Endothelial cell of umbilical vein (primary cell): ENCODE measurements around the gene FBXL3. TPM values are rescaled to one million over a fixed set of nuclear protein-coding genes. Genes with fewer than 3 reads are reported as not detected.

Experiments
- BruUV-seq: library from RNA; stranded (reverse); fragments of 400-500 nt; replicated peaks from 2 replicates; lab custom pipeline; 2021; lab: Mats Ljungman, UMichigan
- CTCF ChIA-PET: fragments of 300-600, 350-600 bp; sonication (Branson Sonifier 250); formaldehyde crosslinking; loops from one replicate; lab custom pipeline; 2021; ENCODE audit warnings: antibody characterized with exemption, inconsistent platforms; lab: Charles Lee
- POLR2A ChIA-PET: fragments of 300-600, 350-600 bp; sonication (Branson Sonifier 250); formaldehyde crosslinking; loops from one replicate; lab custom pipeline; 2021; ENCODE audit warnings: antibody characterized with exemption, inconsistent platforms; lab: Charles Lee
- DNase-seq: peaks from one replicate; pipeline ENCODE4 v3.0.0-alpha.2; 2011; ENCODE audit warnings: low read depth, low spot score
- FAIRE-seq: peaks from 2 replicates; lab custom pipeline; 2011; peaks lifted over from hg19 to GRCh38; lab: Jason Lieb, UNC
- H2AFZ ChIP-seq: 2 replicates; pipeline ENCODE4 v1.6.0; 2012; ENCODE audit warnings: low read depth, low read length, control low read depth, inconsistent platforms
- H3K27ac ChIP-seq: 2 replicates; pipeline ENCODE4 v1.5.1; 2011; ENCODE audit warnings: low read depth, mild to moderate bottlenecking, control low read depth, low read length, moderate library complexity; ENCODE audit not compliant: insufficient read depth
- H3K27me3 ChIP-seq, 2 experiments: 2 replicates each; pipeline versions ENCODE4 v1.6.0 to v1.6.1; 2011; ENCODE audit warnings: low read length in 2 of 2, mixed read lengths in 1 of 2; ENCODE audit not compliant: control insufficient read depth in 2 of 2, insufficient read depth in 2 of 2
- H3K36me3 ChIP-seq, 2 experiments: 2 replicates in 1 of 2; 3 replicates in 1 of 2; pipeline ENCODE4 v1.5.1; 2011; ENCODE audit warnings: low read length in 2 of 2, mild to moderate bottlenecking in 1 of 2, moderate library complexity in 1 of 2; ENCODE audit not compliant: control insufficient read depth in 2 of 2, insufficient read depth in 2 of 2; ENCODE audit errors: extremely low read depth in 1 of 2
- H3K4me1 ChIP-seq: 3 replicates; pipeline ENCODE4 v1.5.1; 2011; ENCODE audit warnings: mild to moderate bottlenecking, low read length; ENCODE audit not compliant: control insufficient read depth, insufficient read depth; ENCODE audit errors: extremely low read depth
- H3K4me2 ChIP-seq: 2 replicates; pipeline ENCODE4 v1.6.1; 2011; ENCODE audit warnings: low read length, control low read depth, mixed read lengths; ENCODE audit not compliant: insufficient read depth
- H3K4me3 ChIP-seq, 3 experiments: fragments of 200-600 bp in 1 of 3; sonication (generic), shearing (Covaris generic) in 1 of 3; replicated peaks in 1 of 3; 2 replicates each; pipeline ENCODE4 v1.5.1; 2011 to 2016; ENCODE audit warnings: control low read depth in 3 of 3, low read length in 3 of 3, mild to moderate bottlenecking in 2 of 3, inconsistent platforms in 1 of 3, low read depth in 1 of 3, moderate library complexity in 1 of 3; ENCODE audit not compliant: insufficient read depth in 1 of 3
- H3K79me2 ChIP-seq: 2 replicates; pipeline ENCODE4 v1.6.0; 2012; ENCODE audit warnings: low read length, inconsistent platforms; ENCODE audit not compliant: control insufficient read depth, insufficient read depth
- H3K9ac ChIP-seq: replicated peaks from 2 replicates; pipeline ENCODE3; 2011; ENCODE audit warnings: low read length, control low read depth; ENCODE audit not compliant: insufficient read depth; ENCODE audit errors: extremely low read depth
- H3K9me1 ChIP-seq: replicated peaks from 3 replicates; pipeline ENCODE4 v1.6.0; 2011; ENCODE audit warnings: mild to moderate bottlenecking, low read length; ENCODE audit not compliant: control insufficient read depth, insufficient read depth; ENCODE audit errors: extremely low read depth
- H3K9me3 ChIP-seq: replicated peaks from 2 replicates; pipeline ENCODE4 v1.5.1; 2012; ENCODE audit warnings: low read length, inconsistent platforms; ENCODE audit not compliant: control insufficient read depth, insufficient read depth
- H4K20me1 ChIP-seq: replicated peaks from 2 replicates; pipeline ENCODE3; 2011; ENCODE audit warnings: mild to moderate bottlenecking, low read length; ENCODE audit not compliant: control insufficient read depth, insufficient read depth; ENCODE audit errors: extremely low read depth
- EZH2 ChIP-seq: IDR thresholded peaks from 2 replicates; pipeline ENCODE4 v1.6.1; 2012; ENCODE audit warnings: borderline replicate concordance, low read depth, mild to moderate bottlenecking, moderate library complexity, low read length, inconsistent platforms; ENCODE audit not compliant: severe bottlenecking
- FOS ChIP-seq: IDR thresholded peaks from 2 replicates; pipeline ENCODE4 v1.6.1; 2011; ENCODE audit warnings: mild to moderate bottlenecking, low read length, moderate library complexity, borderline replicate concordance; ENCODE audit not compliant: insufficient read depth
- GATA2 ChIP-seq: IDR thresholded peaks from 2 replicates; pipeline ENCODE4 v1.7.0; 2011; ENCODE audit warnings: low read depth, mild to moderate bottlenecking, moderate library complexity, mixed read lengths, low read length; ENCODE audit not compliant: insufficient read length, insufficient read depth
- JUN ChIP-seq: IDR thresholded peaks from 2 replicates; pipeline ENCODE4 v1.6.1; 2011; ENCODE audit warnings: borderline replicate concordance, low read depth; ENCODE audit not compliant: insufficient read length, insufficient read depth
- MYC ChIP-seq: IDR thresholded peaks from one replicate; pipeline ENCODE4 v1.6.1; 2011; ENCODE audit warnings: mild to moderate bottlenecking, low read depth, low read length
- POLR2A ChIP-seq: IDR thresholded peaks from 2 replicates; pipeline ENCODE4 v1.6.1; 2012; ENCODE audit warnings: low read depth, mild to moderate bottlenecking, control low read depth, low read length
- POLR2AphosphoS5 ChIP-seq: IDR thresholded peaks from 2 replicates; pipeline ENCODE4 v1.6.1; 2012; ENCODE audit warnings: low read depth, mild to moderate bottlenecking, control low read depth, low read length, moderate library complexity; ENCODE audit not compliant: insufficient read depth
- dilution Hi-C: fragments of 300-500 bp; cut with MboI; formaldehyde crosslinking; loops from one replicate; pipeline ENCODE4 v1.15.0; 2019; ENCODE audit warnings: low sequenced_read_pairs; ENCODE audit not compliant: extremely low pct_ligation_motif_present
- intact Hi-C: fragments of 100-400 bp; cut with micrococcal nuclease; formaldehyde crosslinking; loops from one replicate; pipeline ENCODE4 v1.10.0; 2022
- polyA plus RNA-seq, 4 experiments: library from polyadenylated mRNA; depleted of rRNA in 3 of 4; stranded (reverse) in 3 of 4; unstranded in 1 of 4; fragments of >200 nt; gene quantifications; 2 replicates each; pipeline versions ENCODE4 v1.2.1 to v1.2.3, GENCODE V29; 2011 to 2012; ENCODE audit warnings: missing spikeins in 1 of 4
- total RNA-seq: library from RNA; stranded (reverse); gene quantifications from 2 replicates; pipeline ENCODE4 v1.2.3, GENCODE V29; 2021
- TF ChIP-seq, protein P1 (sequence below), 2 donors: IDR thresholded peaks; 1 replicate in 1 of 2; 2 replicates in 1 of 2; pipeline ENCODE4 v1.5.1; 2011; ENCODE audit warnings: low read length in 2 of 2, mild to moderate bottlenecking in 2 of 2, moderate library complexity in 2 of 2, control low read depth in 1 of 2, inconsistent platforms in 1 of 2, low read depth in 1 of 2; ENCODE audit not compliant: insufficient read depth in 1 of 2; ENCODE audit errors: extremely low read depth in 1 of 2
- TF ChIP-seq, protein P2 (sequence below): IDR thresholded peaks from 2 replicates; pipeline ENCODE4 v1.6.1; 2011; ENCODE audit not compliant: insufficient read depth, insufficient read length

FBXL3 gene
- total and polyA plus RNA-seq, 2 donors (not counting 3 experiments of a cell fraction or from before 2014, with no cell fraction given), result 13.0 to 37.8 TPM

GRCh38 chr13:77061362-77061761 lies 34.4 kb upstream of the FBXL3 start:
- FAIRE-seq, result no peak
- no TSS peak for BruUV-seq
- H3K27me3 ChIP-seq, result no peaks in the 10 kb centered on the region
- H3K27ac ChIP-seq, result no peak overlapping the region
- H3K36me3 ChIP-seq, result peaks cover 5 to 11% of the 10 kb centered on the region in 2 experiments
- H3K9me3 ChIP-seq, result no peaks in the 10 kb centered on the region
- intact Hi-C loops, result no loop called here
- no peaks in the 10 kb centered on the region for H4K20me1 ChIP-seq
- H3K79me2 ChIP-seq, result no peaks in the 10 kb centered on the region
- no peak overlapping the region for H2AFZ ChIP-seq
- H3K4me1 ChIP-seq, result peaks cover 6% of the 10 kb centered on the region
- DNase-seq, result no peak
- ChIA-PET POLR2A (no interaction called here), CTCF (no interaction called here)
- no peaks in the 10 kb centered on the region for H3K9me1 ChIP-seq
- TF ChIP-seq EZH2, result no peak
- no peak for TF ChIP-seq GATA2
- TF ChIP-seq, protein P1, sequence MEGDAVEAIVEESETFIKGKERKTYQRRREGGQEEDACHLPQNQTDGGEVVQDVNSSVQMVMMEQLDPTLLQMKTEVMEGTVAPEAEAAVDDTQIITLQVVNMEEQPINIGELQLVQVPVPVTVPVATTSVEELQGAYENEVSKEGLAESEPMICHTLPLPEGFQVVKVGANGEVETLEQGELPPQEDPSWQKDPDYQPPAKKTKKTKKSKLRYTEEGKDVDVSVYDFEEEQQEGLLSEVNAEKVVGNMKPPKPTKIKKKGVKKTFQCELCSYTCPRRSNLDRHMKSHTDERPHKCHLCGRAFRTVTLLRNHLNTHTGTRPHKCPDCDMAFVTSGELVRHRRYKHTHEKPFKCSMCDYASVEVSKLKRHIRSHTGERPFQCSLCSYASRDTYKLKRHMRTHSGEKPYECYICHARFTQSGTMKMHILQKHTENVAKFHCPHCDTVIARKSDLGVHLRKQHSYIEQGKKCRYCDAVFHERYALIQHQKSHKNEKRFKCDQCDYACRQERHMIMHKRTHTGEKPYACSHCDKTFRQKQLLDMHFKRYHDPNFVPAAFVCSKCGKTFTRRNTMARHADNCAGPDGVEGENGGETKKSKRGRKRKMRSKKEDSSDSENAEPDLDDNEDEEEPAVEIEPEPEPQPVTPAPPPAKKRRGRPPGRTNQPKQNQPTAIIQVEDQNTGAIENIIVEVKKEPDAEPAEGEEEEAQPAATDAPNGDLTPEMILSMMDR (IDR thresholded peaks at IDR 0.05; ENCODE audit: extremely low read depth in 1 of 2, insufficient read depth in 1 of 2, low read depth in 1 of 2, low read length in 2 of 2), result no peak
- no peak for TF ChIP-seq MYC
- no peak for TF ChIP-seq POLR2AphosphoS5
- TF ChIP-seq JUN, result no peak
- TF ChIP-seq, protein P2, sequence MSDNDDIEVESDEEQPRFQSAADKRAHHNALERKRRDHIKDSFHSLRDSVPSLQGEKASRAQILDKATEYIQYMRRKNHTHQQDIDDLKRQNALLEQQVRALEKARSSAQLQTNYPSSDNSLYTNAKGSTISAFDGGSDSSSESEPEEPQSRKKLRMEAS, result no peak
- TF ChIP-seq FOS, result no peak
- no peak for TF ChIP-seq POLR2A
- H3K9ac ChIP-seq, result no peak overlapping the region
- dilution Hi-C loops, result no loop called here
- H3K4me3 ChIP-seq, result no peak overlapping the region
- H3K4me2 ChIP-seq, result no peak overlapping the region
